ENCODE measurements around the gene RPL29.

Gene RPL29

GRCh38 chr3:52024765-52025452, 29.2 kb upstream of the RPL29 start:
- DNase-seq = no peak

GRCh38 chr3:52023860-52024764, 28.4 kb upstream of the RPL29 start:
- no peak for DNase-seq

- no peak for DNase-seq
Observed at GRCh38 chr3:52023101-52023770, 27.5 kb upstream of the RPL29 start.

GRCh38 chr3:52022323-52023100, 26.8 kb upstream of the RPL29 start:
- no peak for DNase-seq

- no peak for DNase-seq
Observed at GRCh38 chr3:52021489-52022268, 26.0 kb upstream of the RPL29 start.

- no peak for DNase-seq
Observed at GRCh38 chr3:52020796-52021195, 25.1 kb upstream of the RPL29 start.

GRCh38 chr3:52019352-52020080, 23.8 kb upstream of the RPL29 start:
- DNase-seq = no peak

GRCh38 chr3:52018319-52019000, 22.8 kb upstream of the RPL29 start:
- DNase-seq = no peak

- no peak for DNase-seq
Observed at GRCh38 chr3:52017586-52017985, 21.9 kb upstream of the RPL29 start.

GRCh38 chr3:52015438-52016228, 19.9 kb upstream of the RPL29 start:
- no peak for DNase-seq

- DNase-seq = no peak
Observed at GRCh38 chr3:52014613-52015012, 18.9 kb upstream of the RPL29 start.

GRCh38 chr3:52013802-52014598, 18.3 kb upstream of the RPL29 start:
- no peak for DNase-seq

GRCh38 chr3:52012699-52013098, 17.0 kb upstream of the RPL29 start:
- no peak for DNase-seq

- no peak for DNase-seq
Observed at GRCh38 chr3:52010431-52010830, 14.7 kb upstream of the RPL29 start.

- no peak for DNase-seq
Observed at GRCh38 chr3:52007291-52007690, 11.6 kb upstream of the RPL29 start.

GRCh38 chr3:52006820-52007133, 11.1 kb upstream of the RPL29 start:
- no peak for DNase-seq

GRCh38 chr3:52006017-52006819, 10.5 kb upstream of the RPL29 start:
- peak; percentile 29 for DNase-seq

GRCh38 chr3:52005571-52005986, 9.9 kb upstream of the RPL29 start:
- DNase-seq = no peak

All from MV-4-11 (cell line).